Activated T-helper 1 cell treated with Interleukin-2 at 50 U/mL for 16 hours (primary cell): Measurements from ENCODE around the gene NINJ2.
"Not testable (repeated sequence)": the region's sequence is repeated elsewhere in the genome, so short reads cannot be mapped to it uniquely, and the experiment has no call there.

Source experiments
- DNase-seq: peaks from one replicate; pipeline ENCODE4 v3.0.0-alpha.2; 2020; ENCODE audit warnings: low read depth

Gene NINJ2

GRCh38 chr12:663293-663871 is at the start of gene NINJ2:
TSS of gene NINJ2 (minus strand) at chr12:663445. CDS start at chr12:663360, 85 bp downstream.
- no peak for DNase-seq

GRCh38 chr12:712172-712863 is 49.1 kb upstream of the NINJ2 start:
- DNase-seq: no peak

- DNase-seq: no peak
Observed at GRCh38 chr12:709455-710020, 46.3 kb upstream of the NINJ2 start.

- not testable (repeated sequence) for DNase-seq
Observed at GRCh38 chr12:708084-708483, 44.8 kb upstream of the NINJ2 start.

- DNase-seq: no peak
Observed at GRCh38 chr12:704516-705242, 41.4 kb upstream of the NINJ2 start.

- no peak for DNase-seq
Observed at GRCh38 chr12:701896-702539, 38.8 kb upstream of the NINJ2 start.

GRCh38 chr12:700016-700415 is 36.8 kb upstream of the NINJ2 start:
- no peak for DNase-seq

DNA sequence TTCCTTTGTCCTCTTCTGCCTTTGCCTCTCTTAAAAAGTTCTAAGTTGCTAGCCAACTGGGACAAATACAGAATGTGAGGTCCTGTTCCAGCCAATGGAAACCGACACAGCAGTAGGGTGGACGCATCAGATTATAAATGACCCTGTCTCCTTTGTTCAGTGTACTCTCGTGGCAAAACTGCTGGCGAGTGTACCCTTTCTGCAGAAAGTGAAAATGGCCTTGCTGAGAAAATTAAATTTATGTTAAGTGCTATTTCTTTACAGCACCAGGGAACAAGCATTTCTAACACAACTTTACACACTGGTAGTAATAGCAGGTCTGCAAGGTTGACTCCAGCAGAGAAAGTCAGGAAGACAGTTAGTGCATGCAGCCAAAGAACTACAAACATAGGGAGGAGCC is 35.0 kb upstream of the NINJ2 start:
- not testable (repeated sequence) for DNase-seq

DNA sequence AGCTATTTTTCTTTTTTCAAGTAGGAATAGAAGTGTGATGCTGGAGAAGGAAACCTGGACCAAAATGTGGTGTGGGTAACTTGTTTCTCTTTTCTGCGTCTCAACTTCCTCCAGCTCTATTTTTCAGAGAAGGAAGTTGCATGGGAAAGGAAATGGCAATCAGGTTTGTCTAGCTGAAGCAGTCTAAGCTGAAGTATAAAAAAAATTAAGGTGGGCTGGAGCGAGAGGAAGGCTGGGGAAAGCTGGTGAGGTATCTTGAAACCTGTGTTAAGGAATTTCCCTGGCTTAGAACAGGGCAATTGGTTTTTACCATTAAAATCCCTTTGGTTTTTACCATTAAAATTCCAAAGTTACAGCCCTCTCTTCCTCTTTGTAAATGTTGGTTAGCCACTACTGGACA is 34.2 kb upstream of the NINJ2 start:
- DNase-seq: no peak

DNA sequence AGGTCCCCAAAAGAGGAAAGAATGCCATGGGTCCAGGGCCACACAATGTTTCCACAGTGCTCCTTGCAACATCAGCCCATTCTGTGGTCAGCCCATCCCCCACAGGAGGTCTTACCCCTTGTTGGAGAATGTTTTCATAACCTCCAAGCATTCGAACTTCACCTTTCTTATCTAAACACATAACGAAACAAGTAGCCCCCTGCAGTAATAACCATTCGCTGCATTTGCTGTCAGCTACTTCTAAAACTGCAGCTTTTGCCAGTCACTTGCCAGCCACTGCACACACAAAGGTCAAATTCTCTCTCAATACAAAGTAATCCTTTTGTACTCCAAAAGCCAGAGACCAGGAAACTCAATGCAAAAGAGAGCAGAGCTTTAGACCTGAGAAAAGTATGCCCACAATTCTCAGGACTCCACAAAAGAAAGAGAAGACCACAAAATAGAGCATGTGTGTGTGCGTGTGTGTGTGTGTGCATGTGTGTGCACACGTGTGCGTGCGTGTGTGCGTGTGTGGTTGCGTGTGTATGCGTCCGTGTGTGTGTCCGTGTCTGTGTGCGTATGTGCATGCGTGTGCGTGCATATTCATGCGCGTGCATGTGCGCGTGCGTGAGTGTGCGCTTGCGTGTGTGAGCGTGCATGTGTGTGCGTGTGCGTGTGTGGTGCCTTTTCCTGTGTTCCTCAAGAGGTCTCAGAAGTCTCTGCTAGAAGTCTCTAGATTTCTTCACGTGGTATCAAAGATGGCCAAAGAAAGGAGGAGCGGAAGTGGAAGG is 31.7 kb upstream of the NINJ2 start:
- DNase-seq: no peak

DNA sequence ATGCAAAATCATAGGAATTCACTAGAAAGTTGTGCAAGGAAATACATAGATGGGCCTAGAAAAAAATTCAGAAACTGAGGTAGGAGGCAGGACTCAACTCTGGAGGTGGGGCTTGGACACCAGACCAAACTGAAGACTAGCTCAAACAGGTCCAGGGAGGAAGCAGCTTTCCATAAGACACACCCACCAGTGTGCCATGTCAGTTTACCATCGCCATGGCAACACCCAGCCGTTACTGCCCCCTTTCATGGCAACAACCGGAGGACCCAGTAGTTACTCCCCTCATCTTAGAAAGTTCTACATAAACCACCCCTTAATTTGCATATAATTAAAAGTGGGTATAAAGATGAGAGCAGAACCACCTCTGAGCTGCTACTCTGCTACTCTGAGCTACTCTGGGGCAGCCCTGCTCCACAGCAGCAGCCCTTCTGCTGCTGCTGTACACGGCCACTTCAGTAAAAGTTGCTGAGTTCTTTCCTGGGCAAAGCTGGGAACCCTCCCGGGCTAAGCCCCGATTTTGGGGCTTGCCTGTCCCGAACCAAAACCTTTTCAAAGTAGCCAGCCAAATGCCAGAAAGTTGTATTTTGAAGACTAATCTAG is 30.8 kb upstream of the NINJ2 start:
- DNase-seq: no peak

DNA sequence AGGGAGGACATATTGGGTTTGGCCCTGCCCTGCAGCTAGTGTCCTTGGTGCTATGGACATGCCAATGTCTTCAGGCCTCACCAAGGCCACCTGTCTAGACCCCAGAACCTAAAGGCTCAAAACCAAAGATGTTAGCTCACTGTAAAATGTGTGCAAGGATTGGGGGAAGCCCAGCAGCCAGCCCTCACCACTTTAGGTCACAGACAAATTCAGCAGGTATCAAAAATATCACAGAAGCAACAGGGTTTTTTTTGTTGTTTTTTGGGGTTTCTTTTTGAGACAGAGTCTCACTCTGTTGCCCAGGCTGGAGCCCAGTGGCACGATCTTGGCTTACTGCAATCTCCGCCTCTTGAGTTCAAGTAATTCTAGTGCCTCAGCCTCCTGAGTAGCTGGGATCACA is 29.0 kb upstream of the NINJ2 start:
- no peak for DNase-seq

DNA sequence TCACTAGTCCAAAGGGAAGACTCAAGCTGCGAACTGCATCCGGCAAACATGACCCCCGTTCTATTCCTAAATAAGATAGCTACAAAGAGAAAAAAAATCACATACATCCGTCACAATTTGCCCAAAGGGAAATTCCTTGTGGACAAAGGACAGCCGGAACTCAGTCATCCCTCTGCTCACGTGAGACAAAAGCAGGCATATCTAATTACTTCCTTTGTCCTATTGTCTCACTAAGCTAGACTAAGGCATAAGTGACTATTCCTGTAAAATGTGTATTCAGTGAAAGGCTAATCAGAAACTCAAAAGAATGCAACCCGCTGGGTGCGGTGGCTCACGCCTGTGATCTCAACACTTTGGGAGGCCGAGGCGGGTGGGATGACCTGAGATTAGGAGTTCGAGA is 27.2 kb upstream of the NINJ2 start:
- no peak for DNase-seq

DNA sequence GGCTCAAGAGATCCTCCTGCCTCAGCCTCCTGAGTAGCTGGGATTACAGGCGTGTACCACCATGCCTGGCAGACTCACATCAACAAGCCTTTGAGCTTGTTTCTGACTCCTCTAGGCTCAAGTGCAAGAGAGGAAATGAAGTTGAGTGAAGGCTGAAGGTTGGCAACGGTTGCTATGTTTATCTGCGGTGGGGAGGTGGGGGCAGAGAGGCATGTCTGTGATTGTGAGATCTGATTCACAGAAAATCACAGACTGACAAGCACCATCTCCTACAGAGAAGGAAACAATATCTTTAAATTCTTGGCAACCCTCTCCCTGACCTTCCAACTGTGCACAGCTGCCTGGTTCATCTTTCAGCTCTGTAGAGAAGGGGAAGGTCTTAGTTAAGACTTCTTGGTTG is 22.1 kb upstream of the NINJ2 start:
- peak; percentile 69 for DNase-seq

DNA sequence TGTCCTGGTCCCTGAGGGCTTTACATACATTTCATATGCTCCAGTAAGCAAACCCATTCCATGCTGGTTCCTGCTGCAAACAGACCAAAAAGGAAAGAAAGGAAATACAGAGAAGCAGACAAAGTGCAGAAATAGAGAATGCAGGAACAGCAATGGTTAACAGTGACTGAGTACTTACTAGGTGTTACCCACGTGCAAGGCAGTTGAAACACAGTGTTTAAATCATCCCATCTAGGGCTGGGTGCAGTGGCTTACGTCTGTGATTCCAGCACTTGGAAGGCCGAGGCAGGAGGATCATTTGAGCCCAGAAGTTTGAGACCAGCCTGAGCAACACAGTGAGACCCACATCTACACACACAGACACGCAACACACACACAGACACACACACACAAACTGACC is 21.2 kb upstream of the NINJ2 start:
- no peak for DNase-seq

- no peak for DNase-seq
Observed at GRCh38 chr12:681568-682256, 18.5 kb upstream of the NINJ2 start.

- DNase-seq: no peak
Observed at GRCh38 chr12:678747-679712, 15.8 kb upstream of the NINJ2 start.

GRCh38 chr12:675562-675961 is 12.3 kb upstream of the NINJ2 start:
- no peak for DNase-seq

GRCh38 chr12:674272-674781 is 11.1 kb upstream of the NINJ2 start:
- DNase-seq: peak; percentile 28
